ENCODE measurements around the gene TICRR. TPM values are rescaled to one million over a fixed set of nuclear protein-coding genes. Genes with fewer than 3 reads are reported as not detected.

The TICRR gene
- total and polyA plus RNA-seq, 2 of the 13 experiments (the other 11 are each of a cell fraction or from before 2014, with no cell fraction given): 4.1 to 14.3 TPM

- TF ChIP-seq HNRNPLL (IDR thresholded peaks at IDR 0.05; ENCODE audit: low read depth, low read length, poor library complexity, severe bottlenecking) (peak; percentile 59), RERE (CRISPR knock-in tag; IDR thresholded peaks at IDR 0.05; ENCODE audit: low read depth) (no peak), STAT6 (CRISPR knock-in tag; IDR thresholded peaks at IDR 0.05; ENCODE audit: borderline replicate concordance) (0 out of 2 replicates have a peak, but pooled peaks have one; percentile 51), ZBTB26 (CRISPR knock-in tag; IDR thresholded peaks at IDR 0.05; ENCODE audit: borderline replicate concordance) (no peak), ZSCAN21 (CRISPR knock-in tag; IDR thresholded peaks at IDR 0.05; ENCODE audit: borderline replicate concordance) (0 out of 2 replicates have a peak, but pooled peaks have one; percentile 24), ZNF136 (CRISPR knock-in tag; IDR thresholded peaks at IDR 0.05; ENCODE audit: low read depth) (0 out of 2 replicates have a peak, but pooled peaks have one; percentile 11), IRF2 (CRISPR knock-in tag; IDR thresholded peaks at IDR 0.05) (no peak), CEBPG (CRISPR knock-in tag; IDR thresholded peaks at IDR 0.05) (peak; percentile 41; the same call in 1 of the 2 replicates), GRHL1 (CRISPR knock-in tag; conservative IDR thresholded peaks at IDR 0.05) (peak; percentile 40; the same call in 1 of the 2 replicates), E2F1 (CRISPR knock-in tag; IDR thresholded peaks at IDR 0.05) (peak; percentile 95), EP300 (IDR thresholded peaks at IDR 0.05; ENCODE audit: low read depth in 2 of 2, low read length in 2 of 2) (no peak), EP300 (CRISPR knock-in tag; IDR thresholded peaks at IDR 0.05; ENCODE audit: borderline replicate concordance) (no peak), ZNF83 (CRISPR knock-in tag; IDR thresholded peaks at IDR 0.05; ENCODE audit: borderline replicate concordance) (no peak), CENPX (CRISPR knock-in tag; IDR thresholded peaks at IDR 0.05) (no peak), ZSCAN25 (CRISPR knock-in tag; IDR thresholded peaks at IDR 0.05) (no peak)
Measured at GRCh38 chr15:89575146-89575655, at the start of gene TICRR (continued).
